HepG2 (cell line): Measurements from ENCODE around the gene PC. TPM values are rescaled to one million over a fixed set of nuclear protein-coding genes. Genes with fewer than 3 reads are reported as not detected.

Experiments
- CC2D1A ChIP-seq: sonication (generic); formaldehyde crosslinking; IDR thresholded peaks from 2 replicates; pipeline ENCODE4 v1.8.1; 2023; ENCODE audit warnings: mild to moderate bottlenecking, missing genetic modification reagents
- FOSL1 ChIP-seq: sonication (generic); formaldehyde crosslinking; IDR thresholded peaks from 2 replicates; pipeline ENCODE4 v1.9.0; 2021; ENCODE audit warnings: missing genetic modification reagents, borderline replicate concordance
- HDAC1 ChIP-seq: sonication (generic); formaldehyde crosslinking; IDR thresholded peaks from 2 replicates; pipeline ENCODE4 v1.5.1; 2020; ENCODE audit warnings: mild to moderate bottlenecking, missing genetic modification reagents
- MXI1 ChIP-seq: IDR thresholded peaks from 3 replicates; pipeline ENCODE4 v1.6.1; 2012; ENCODE audit warnings: low read depth, low read length, inconsistent platforms, borderline replicate concordance
- NBN ChIP-seq: fragments of 450-650 bp; conservative IDR thresholded peaks from 2 replicates; pipeline ENCODE4 v1.6.1; 2017
- RBFOX2 ChIP-seq: fragments of 200-400 bp; formaldehyde crosslinking; IDR thresholded peaks from 2 replicates; pipeline ENCODE4 v1.6.1; 2017; ENCODE audit warnings: low read depth, mild to moderate bottlenecking, low read length
- SKIL ChIP-seq: sonication (generic); formaldehyde crosslinking; IDR thresholded peaks from 2 replicates; pipeline ENCODE4 v1.8.0; 2022; ENCODE audit warnings: missing genetic modification reagents, mild to moderate bottlenecking, moderate library complexity, borderline replicate concordance
- SMAD1 ChIP-seq: sonication (generic); formaldehyde crosslinking; IDR thresholded peaks from 2 replicates; pipeline ENCODE4 v1.4.0; 2020; ENCODE audit warnings: missing genetic modification reagents, low read depth, mild to moderate bottlenecking, borderline replicate concordance
- SMYD3 ChIP-seq: sonication (generic); formaldehyde crosslinking; IDR thresholded peaks from 2 replicates; pipeline ENCODE4 v1.8.1; 2023; ENCODE audit warnings: mild to moderate bottlenecking, missing genetic modification reagents
- YEATS2 ChIP-seq: sonication (generic); formaldehyde crosslinking; IDR thresholded peaks from 2 replicates; pipeline ENCODE4 v1.4.0; 2020; ENCODE audit warnings: missing genetic modification reagents, borderline replicate concordance
- ZBTB8A ChIP-seq: sonication (generic); formaldehyde crosslinking; IDR thresholded peaks from 2 replicates; pipeline ENCODE4 v1.4.0; 2020; ENCODE audit warnings: mild to moderate bottlenecking, low read depth, missing genetic modification reagents, borderline replicate concordance
- ZNF18 ChIP-seq: sonication (generic); formaldehyde crosslinking; IDR thresholded peaks from 2 replicates; pipeline ENCODE4 v1.8.0; 2022; ENCODE audit warnings: mild to moderate bottlenecking, missing genetic modification reagents; ENCODE audit not compliant: insufficient replicate concordance
- ZNF382 ChIP-seq: sonication (generic); formaldehyde crosslinking; IDR thresholded peaks from 2 replicates; pipeline ENCODE4 v1.5.0; 2020; ENCODE audit warnings: missing genetic modification reagents, mild to moderate bottlenecking, borderline replicate concordance
- ZNF446 ChIP-seq: sonication (generic); formaldehyde crosslinking; IDR thresholded peaks from 2 replicates; pipeline ENCODE4 v1.5.0; 2020; ENCODE audit warnings: mild to moderate bottlenecking, missing genetic modification reagents
- ZNF614 ChIP-seq: IDR thresholded peaks from 2 replicates; pipeline ENCODE4 v1.6.1; 2018; ENCODE audit warnings: missing biosample characterization, missing genetic modification reagents, inconsistent platforms, borderline replicate concordance
- ZNF644 ChIP-seq: IDR thresholded peaks from 2 replicates; pipeline ENCODE4 v1.6.1; 2016; ENCODE audit warnings: low read depth
- polyA plus RNA-seq, 8 experiments: library from polyadenylated mRNA; depleted of rRNA in 3 of 8; stranded (reverse) in 7 of 8; unstranded in 1 of 8; fragments of >200 nt; fragmentation: Illumina TruSeq in 4 of 8; extraction: Trizol in 4 of 8; gene quantifications; 2 replicates each; pipeline versions ENCODE4 v1.2.1 to v1.2.3, GENCODE V29; 2011 to 2016; ENCODE audit warnings: low read depth in 4 of 8, missing spikeins in 1 of 8, mixed read lengths in 1 of 8; ENCODE audit not compliant: insufficient read depth in 1 of 8
- total RNA-seq, 5 experiments: library from RNA; depleted of rRNA; stranded (reverse); fragments of >200 nt; fragmentation: Illumina TruSeq; extraction: Trizol; gene quantifications; 2 replicates each; pipeline ENCODE4 v1.2.3, GENCODE V29; 2016; ENCODE audit warnings: low read depth in 1 of 5
- TF ChIP-seq, protein P1 (sequence below): sonication (generic); formaldehyde crosslinking; conservative IDR thresholded peaks from 2 replicates; pipeline ENCODE4 v1.4.0; 2020; ENCODE audit warnings: mild to moderate bottlenecking, missing genetic modification reagents, moderate library complexity
- TF ChIP-seq, protein P2 (sequence below): sonication (generic); formaldehyde crosslinking; IDR thresholded peaks from 2 replicates; pipeline ENCODE4 v1.5.0; 2020; ENCODE audit warnings: missing genetic modification reagents
- TF ChIP-seq, protein P3 (sequence below): sonication (generic); formaldehyde crosslinking; IDR thresholded peaks from 2 replicates; pipeline ENCODE4 v1.9.0; 2022; ENCODE audit warnings: low read depth, missing genetic modification reagents

Gene PC
- total and polyA plus RNA-seq, 2 of the 13 experiments (the other 11 are each of a cell fraction or from before 2014, with no cell fraction given) = 29.0 to 39.0 TPM

- TF ChIP-seq SMYD3 (CRISPR knock-in tag) = no peak
- TF ChIP-seq, protein P1, sequence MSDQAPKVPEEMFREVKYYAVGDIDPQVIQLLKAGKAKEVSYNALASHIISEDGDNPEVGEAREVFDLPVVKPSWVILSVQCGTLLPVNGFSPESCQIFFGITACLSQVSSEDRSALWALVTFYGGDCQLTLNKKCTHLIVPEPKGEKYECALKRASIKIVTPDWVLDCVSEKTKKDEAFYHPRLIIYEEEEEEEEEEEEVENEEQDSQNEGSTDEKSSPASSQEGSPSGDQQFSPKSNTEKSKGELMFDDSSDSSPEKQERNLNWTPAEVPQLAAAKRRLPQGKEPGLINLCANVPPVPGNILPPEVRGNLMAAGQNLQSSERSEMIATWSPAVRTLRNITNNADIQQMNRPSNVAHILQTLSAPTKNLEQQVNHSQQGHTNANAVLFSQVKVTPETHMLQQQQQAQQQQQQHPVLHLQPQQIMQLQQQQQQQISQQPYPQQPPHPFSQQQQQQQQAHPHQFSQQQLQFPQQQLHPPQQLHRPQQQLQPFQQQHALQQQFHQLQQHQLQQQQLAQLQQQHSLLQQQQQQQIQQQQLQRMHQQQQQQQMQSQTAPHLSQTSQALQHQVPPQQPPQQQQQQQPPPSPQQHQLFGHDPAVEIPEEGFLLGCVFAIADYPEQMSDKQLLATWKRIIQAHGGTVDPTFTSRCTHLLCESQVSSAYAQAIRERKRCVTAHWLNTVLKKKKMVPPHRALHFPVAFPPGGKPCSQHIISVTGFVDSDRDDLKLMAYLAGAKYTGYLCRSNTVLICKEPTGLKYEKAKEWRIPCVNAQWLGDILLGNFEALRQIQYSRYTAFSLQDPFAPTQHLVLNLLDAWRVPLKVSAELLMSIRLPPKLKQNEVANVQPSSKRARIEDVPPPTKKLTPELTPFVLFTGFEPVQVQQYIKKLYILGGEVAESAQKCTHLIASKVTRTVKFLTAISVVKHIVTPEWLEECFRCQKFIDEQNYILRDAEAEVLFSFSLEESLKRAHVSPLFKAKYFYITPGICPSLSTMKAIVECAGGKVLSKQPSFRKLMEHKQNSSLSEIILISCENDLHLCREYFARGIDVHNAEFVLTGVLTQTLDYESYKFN (CRISPR knock-in tag) = peak; percentile 97
- TF ChIP-seq ZNF18 (CRISPR knock-in tag) = peak; percentile 86
- no peak for TF ChIP-seq SMAD1
- TF ChIP-seq SKIL (CRISPR knock-in tag) = peak; percentile 85
- TF ChIP-seq RBFOX2 = no peak
- TF ChIP-seq MXI1 = no peak; the same call in 2 of the 3 replicates
- TF ChIP-seq, protein P2, sequence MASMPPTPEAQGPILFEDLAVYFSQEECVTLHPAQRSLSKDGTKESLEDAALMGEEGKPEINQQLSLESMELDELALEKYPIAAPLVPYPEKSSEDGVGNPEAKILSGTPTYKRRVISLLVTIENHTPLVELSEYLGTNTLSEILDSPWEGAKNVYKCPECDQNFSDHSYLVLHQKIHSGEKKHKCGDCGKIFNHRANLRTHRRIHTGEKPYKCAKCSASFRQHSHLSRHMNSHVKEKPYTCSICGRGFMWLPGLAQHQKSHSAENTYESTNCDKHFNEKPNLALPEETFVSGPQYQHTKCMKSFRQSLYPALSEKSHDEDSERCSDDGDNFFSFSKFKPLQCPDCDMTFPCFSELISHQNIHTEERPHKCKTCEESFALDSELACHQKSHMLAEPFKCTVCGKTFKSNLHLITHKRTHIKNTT = no peak
- TF ChIP-seq HDAC1 = peak; percentile 95
- peak; percentile 41; the same call in 1 of the 2 replicates for TF ChIP-seq YEATS2
- TF ChIP-seq ZNF382 (CRISPR knock-in tag) = no peak
- peak; percentile 81; the same call in 1 of the 2 replicates for TF ChIP-seq ZNF644
- peak; percentile 68; the same call in 1 of the 2 replicates for TF ChIP-seq FOSL1 (CRISPR knock-in tag)
- TF ChIP-seq NBN = no peak
- no peak for TF ChIP-seq ZBTB8A
- TF ChIP-seq ZNF446 (CRISPR knock-in tag) = no peak
- TF ChIP-seq CC2D1A (CRISPR knock-in tag) = no peak
- TF ChIP-seq, protein P3, sequence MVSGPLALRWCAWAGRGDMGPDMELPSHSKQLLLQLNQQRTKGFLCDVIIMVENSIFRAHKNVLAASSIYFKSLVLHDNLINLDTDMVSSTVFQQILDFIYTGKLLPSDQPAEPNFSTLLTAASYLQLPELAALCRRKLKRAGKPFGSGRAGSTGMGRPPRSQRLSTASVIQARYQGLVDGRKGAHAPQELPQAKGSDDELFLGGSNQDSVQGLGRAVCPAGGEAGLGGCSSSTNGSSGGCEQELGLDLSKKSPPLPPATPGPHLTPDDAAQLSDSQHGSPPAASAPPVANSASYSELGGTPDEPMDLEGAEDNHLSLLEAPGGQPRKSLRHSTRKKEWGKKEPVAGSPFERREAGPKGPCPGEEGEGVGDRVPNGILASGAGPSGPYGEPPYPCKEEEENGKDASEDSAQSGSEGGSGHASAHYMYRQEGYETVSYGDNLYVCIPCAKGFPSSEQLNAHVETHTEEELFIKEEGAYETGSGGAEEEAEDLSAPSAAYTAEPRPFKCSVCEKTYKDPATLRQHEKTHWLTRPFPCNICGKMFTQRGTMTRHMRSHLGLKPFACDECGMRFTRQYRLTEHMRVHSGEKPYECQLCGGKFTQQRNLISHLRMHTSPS (CRISPR knock-in tag) = peak; percentile 18; the same call in 1 of the 2 replicates
- peak; percentile 69; the same call in 1 of the 2 replicates for TF ChIP-seq ZNF614 (CRISPR knock-in tag)
Measured at GRCh38 chr11:66970807-66971442, 12.7 kb upstream of the PC start (continued).
